ENCODE measurements around the gene VDAC1.
"Not testable (repeated sequence)": the region's sequence is repeated elsewhere in the genome, so short reads cannot be mapped to it uniquely, and the experiment has no call there.

VDAC1 gene

GRCh38 chr5:133941456-133942196 lies 63.1 kb downstream of the VDAC1 start:
- no peak for DNase-seq (ENCODE audit: low read depth)

GRCh38 chr5:133939668-133940067 lies 65.1 kb downstream of the VDAC1 start:
- DNase-seq (ENCODE audit: low read depth): no peak

GRCh38 chr5:133938929-133939328 lies 65.8 kb downstream of the VDAC1 start:
- no peak for DNase-seq (ENCODE audit: low read depth)

GRCh38 chr5:133938039-133938821 lies 66.5 kb downstream of the VDAC1 start:
- no peak for DNase-seq (ENCODE audit: low read depth)

GRCh38 chr5:133937628-133938027 lies 67.1 kb downstream of the VDAC1 start:
- not testable (repeated sequence) for DNase-seq (ENCODE audit: low read depth)

GRCh38 chr5:133936651-133937015 lies 68.1 kb downstream of the VDAC1 start:
- no peak for DNase-seq (ENCODE audit: low read depth)

GRCh38 chr5:133935991-133936650 lies 68.7 kb downstream of the VDAC1 start:
- not testable (repeated sequence) for DNase-seq (ENCODE audit: low read depth)

- no peak for DNase-seq (ENCODE audit: low read depth)
Measured at GRCh38 chr5:133935667-133935940, 69.2 kb downstream of the VDAC1 start.

- DNase-seq (ENCODE audit: low read depth): no peak
Measured at GRCh38 chr5:133934822-133935666, 69.7 kb downstream of the VDAC1 start.

GRCh38 chr5:133934311-133934710 lies 70.5 kb downstream of the VDAC1 start:
- DNase-seq (ENCODE audit: low read depth): no peak

GRCh38 chr5:133933670-133934295 lies 71.0 kb downstream of the VDAC1 start:
- no peak for DNase-seq (ENCODE audit: low read depth)

GRCh38 chr5:133933169-133933509 lies 71.6 kb downstream of the VDAC1 start:
- DNase-seq (ENCODE audit: low read depth): no peak

GRCh38 chr5:133932441-133933168 lies 72.2 kb downstream of the VDAC1 start:
- DNase-seq (ENCODE audit: low read depth): no peak

- no peak for DNase-seq (ENCODE audit: low read depth)
Measured at GRCh38 chr5:133931546-133931945, 73.2 kb downstream of the VDAC1 start.

GRCh38 chr5:133930813-133931090 lies 74.0 kb downstream of the VDAC1 start:
- DNase-seq (ENCODE audit: low read depth): no peak

GRCh38 chr5:133930061-133930812 lies 74.5 kb downstream of the VDAC1 start:
- peak; percentile 27 for DNase-seq (ENCODE audit: low read depth)

- no peak for DNase-seq (ENCODE audit: low read depth)
Measured at GRCh38 chr5:133928587-133929393, 76.0 kb downstream of the VDAC1 start.

GRCh38 chr5:133927300-133928180 lies 77.2 kb downstream of the VDAC1 start:
- DNase-seq (ENCODE audit: low read depth): no peak

Data from T follicular helper cell (primary cell).